ENCODE data around the gene ANGPTL3.

The ANGPTL3 gene

GRCh38 chr1:62628506-62628905 is 31.2 kb downstream of the ANGPTL3 start:
- DNase-seq, result no peak

GRCh38 chr1:62637392-62638105 is 40.2 kb downstream of the ANGPTL3 start:
- DNase-seq, result no peak

GRCh38 chr1:62643283-62643682 is 46.0 kb downstream of the ANGPTL3 start:
- no peak for DNase-seq

GRCh38 chr1:62652387-62652786 is 55.1 kb downstream of the ANGPTL3 start:
- no peak for DNase-seq

DNA sequence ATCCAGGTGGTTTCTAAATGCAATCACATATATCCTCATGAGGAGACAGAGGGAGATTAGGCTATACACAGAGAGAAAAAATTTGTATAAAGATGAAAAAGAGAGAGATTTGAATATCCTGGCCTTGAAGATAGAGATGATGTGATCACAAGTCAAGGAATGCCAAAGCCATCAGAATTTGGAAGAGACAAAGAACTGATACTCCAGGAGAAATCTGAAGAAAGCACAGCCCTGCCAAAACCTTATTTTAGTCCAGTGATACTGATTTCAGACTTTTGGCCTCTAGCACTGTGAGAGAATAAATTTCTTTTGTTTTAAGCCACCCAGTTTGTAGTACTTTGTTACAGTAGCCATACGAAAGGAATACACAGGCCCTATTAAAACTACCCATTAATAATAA is 57.4 kb downstream of the ANGPTL3 start:
- DNase-seq, result no peak

Measured in NCI-H226 (cell line).